ENCODE results near the gene OSBPL6.

- TF ChIP-seq ZNF70 (CRISPR knock-in tag; IDR thresholded peaks at IDR 0.05), result no peak
- TF ChIP-seq PATZ1 (CRISPR knock-in tag; IDR thresholded peaks at IDR 0.05; ENCODE audit: borderline replicate concordance), result no peak
- no peak for TF ChIP-seq ARNTL (CRISPR knock-in tag; IDR thresholded peaks at IDR 0.05; ENCODE audit: borderline replicate concordance, low read depth)
- no peak for TF ChIP-seq POU6F1 (CRISPR knock-in tag; IDR thresholded peaks at IDR 0.05; ENCODE audit: borderline replicate concordance, low read depth)
- TF ChIP-seq TCF4 (CRISPR knock-in tag; IDR thresholded peaks at IDR 0.05; ENCODE audit: borderline replicate concordance), result no peak
Measured at GRCh38 chr2:178244777-178245176, 50.5 kb downstream of the OSBPL6 start.
